Suprapubic skin (tissue), 3 donors: ENCODE results near the gene CD9.

ENCODE experiments used
- CTCF ChIP-seq, 2 donors: fragments of 200-600 bp in 1 of 2; fragments of 450-650 bp in 1 of 2; sonication (generic) in 1 of 2; IDR thresholded peaks; one replicate each; pipeline ENCODE4 v1.5.1; 2016 to 2019; ENCODE audit warnings: antibody characterized with exemption in 2 of 2, mild to moderate bottlenecking in 1 of 2, moderate library complexity in 1 of 2
- POLR2A ChIP-seq, 2 donors: fragments of 450-650 bp; IDR thresholded peaks; one replicate each; pipeline ENCODE4 v1.6.1; 2017; ENCODE audit warnings: antibody characterized with exemption in 2 of 2, mild to moderate bottlenecking in 2 of 2, moderate library complexity in 2 of 2

- TF ChIP-seq POLR2A (IDR thresholded peaks at IDR 0.05): no peak
- no peak for TF ChIP-seq CTCF (IDR thresholded peaks at IDR 0.05)
These were observed 24.4 kb downstream of the CD9 start for GRCh38 chr12:6224550-6224949.
